HT-29 (cell line): ENCODE results near the gene TBC1D22A. TPM values are rescaled to one million over a fixed set of nuclear protein-coding genes. Genes with fewer than 3 reads are reported as not detected.
"Not testable (repeated sequence)": the region's sequence is repeated elsewhere in the genome, so short reads cannot be mapped to it uniquely, and the experiment has no call there.

Experiments used
- DNase-seq: peaks from one replicate; pipeline ENCODE4 v3.0.0-alpha.2; 2015; ENCODE audit warnings: low spot score
- total RNA-seq: library from RNA; depleted of rRNA; stranded (reverse); fragments of >200 nt; shearing (Covaris generic); gene quantifications from 2 replicates; pipeline ENCODE4 v1.2.3, GENCODE V29; 2014

TBC1D22A gene
- total RNA-seq, 1 experiment from 2014 or later, result 23.9 TPM

- not testable (repeated sequence) for DNase-seq
Measured at GRCh38 chr22:47167921-47168320, 405.5 kb downstream of the TBC1D22A start.

GRCh38 chr22:47168441-47168840, 406.0 kb downstream of the TBC1D22A start:
- DNase-seq, result no peak

GRCh38 chr22:47168900-47169800, 406.7 kb downstream of the TBC1D22A start:
- DNase-seq, result peak; percentile 12

- no peak for DNase-seq
Measured at GRCh38 chr22:47169801-47170140, 407.3 kb downstream of the TBC1D22A start.

DNA sequence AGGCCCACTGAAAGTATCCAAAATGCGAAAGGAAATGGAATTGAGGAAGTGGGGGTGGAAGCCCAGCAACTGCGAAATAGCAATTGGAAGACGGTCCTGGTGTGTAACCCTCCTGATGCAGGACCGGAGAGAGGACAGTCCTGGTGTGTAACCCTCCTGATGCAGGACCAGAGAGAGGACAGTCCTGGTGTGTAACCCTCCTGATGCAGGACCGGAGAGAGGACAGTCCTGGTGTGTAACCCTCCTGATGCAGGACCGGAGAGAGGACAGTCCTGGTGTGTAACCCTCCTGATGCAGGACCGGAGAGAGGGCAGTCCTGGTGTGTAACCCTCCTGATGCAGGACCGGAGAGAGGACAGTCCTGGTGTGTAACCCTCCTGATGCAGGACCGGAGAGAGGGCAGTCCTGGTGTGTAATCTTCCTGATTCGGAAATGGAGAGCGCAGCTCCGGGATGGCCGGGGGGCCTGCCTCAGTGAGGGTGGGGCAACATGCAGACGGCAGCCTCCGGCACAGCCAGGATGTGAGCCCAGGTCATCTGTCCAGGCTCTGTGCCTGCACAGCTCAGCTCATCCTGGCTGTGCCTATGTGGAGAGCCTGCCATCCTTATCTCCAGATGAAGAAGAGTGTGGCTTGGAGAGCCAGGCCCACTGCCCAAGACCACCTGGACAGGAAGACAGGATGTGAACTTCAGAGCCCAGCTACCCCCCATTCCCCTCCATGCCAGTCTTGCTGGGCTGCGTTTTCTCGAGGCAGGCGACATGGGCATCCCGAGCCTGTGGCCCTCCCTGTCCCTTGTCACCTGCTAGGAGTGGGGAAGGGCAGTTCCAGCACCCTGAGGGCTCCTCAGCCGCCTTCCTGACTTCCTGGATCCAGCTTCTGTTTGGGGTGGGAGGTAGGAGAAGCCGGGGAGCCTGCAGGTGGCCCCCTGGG, 408.3 kb downstream of the TBC1D22A start:
- DNase-seq, result not testable (repeated sequence)

- no peak for DNase-seq
Measured at GRCh38 chr22:47171441-47172221, 409.2 kb downstream of the TBC1D22A start.

DNA sequence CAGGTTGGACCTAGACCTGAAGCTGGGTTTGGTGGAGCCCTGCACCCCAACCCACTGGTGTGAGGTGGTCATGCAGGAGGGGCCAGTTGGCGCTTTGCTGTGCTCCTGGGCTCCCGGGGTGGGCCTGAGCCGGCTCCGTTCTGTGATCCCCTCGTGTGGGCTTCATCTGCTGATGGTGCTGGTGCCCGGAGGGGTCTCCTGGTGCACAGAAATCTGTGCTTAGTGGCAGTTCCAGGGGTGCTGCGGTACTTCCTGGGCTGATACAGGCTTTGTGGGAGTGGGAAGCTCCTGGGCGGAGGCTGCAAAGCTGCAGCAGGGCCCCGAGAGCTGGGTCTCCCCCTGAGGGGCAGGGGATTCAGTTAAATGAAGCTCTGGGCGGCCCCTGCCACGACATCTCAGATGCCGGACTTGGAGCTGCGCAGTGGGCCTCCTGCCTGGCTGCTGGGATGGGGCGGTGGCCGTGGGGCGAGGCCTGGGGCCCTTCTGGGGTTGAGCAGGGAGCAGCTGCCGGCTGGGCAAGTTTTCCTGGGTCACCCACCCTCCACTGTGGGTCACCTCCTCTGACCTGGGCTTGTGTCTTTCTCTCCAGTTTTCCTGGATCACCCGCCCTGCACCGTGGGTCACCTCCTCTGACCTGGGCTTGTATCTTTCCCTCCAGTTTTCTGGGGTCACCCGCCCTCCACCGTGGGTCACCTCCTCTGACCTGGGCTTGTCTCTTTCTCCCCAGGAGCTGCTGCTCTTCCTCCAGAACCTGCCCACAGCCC, 410.5 kb downstream of the TBC1D22A start:
- DNase-seq, result no peak

DNA sequence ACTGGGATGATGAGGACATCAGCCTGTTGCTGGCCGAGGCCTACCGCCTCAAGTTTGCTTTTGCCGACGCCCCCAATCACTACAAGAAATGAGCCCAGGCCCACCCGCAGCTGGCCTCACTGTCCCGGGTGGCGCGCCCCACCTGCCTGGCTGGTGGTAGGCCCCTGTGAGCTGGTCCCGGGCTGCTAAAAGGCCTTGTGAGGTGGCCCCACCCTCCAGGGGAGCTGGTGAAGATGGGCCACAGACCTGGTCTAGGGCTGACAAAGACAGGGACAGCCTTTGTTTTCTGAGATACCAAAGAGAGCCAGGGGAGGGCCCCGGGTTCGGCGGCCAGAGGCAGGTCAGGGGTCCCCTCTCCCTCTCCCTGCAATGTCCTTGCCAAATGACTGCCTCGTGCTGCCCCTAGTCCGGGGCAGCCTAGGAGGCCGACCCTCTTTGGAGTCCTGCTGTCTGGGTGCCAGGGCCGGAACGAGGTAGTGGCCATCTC, 411.1 kb downstream of the TBC1D22A start:
- no peak for DNase-seq

DNA sequence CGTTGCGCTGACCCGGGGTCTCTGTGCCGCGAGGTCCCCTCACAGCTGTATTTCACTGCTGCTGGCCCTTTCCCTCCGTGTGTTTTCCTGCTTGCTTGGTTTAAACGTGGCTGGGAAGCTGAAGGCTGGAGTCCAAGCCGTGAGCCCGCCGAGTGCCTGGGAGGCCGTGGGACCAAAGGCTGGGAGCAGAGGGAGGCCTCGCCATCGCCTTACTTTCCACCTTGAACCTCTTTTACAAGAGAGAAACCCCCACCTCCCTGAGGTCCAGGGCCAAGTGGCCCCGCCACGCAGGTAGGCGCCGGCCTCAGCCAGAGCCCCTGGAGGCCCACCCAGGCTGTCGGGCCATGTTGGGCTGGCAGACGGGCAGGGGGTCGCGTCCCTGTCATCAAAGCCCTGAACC, 411.6 kb downstream of the TBC1D22A start:
- DNase-seq, result no peak

DNA sequence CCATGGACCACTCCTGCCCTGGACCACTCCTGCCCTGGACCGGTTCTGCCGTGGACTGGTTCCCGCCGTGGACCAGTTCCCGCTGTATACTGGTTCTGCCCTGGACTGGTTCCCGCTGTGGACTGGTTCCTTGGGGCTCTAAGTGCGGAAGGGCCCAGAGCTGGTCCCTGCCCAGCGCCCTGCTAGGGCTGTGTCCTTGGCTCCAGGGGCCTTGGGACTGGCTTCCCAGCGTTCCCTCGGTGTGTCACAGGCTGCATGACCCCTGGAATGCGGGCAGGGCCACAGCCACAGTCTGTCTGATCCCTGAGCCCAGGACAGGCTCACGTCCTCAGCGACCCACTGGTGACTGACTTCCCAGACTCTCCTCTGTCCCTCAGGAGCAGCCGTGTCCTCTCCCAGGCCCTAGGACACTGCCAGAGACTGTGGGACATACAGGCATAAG, 412.2 kb downstream of the TBC1D22A start:
- no peak for DNase-seq

DNA sequence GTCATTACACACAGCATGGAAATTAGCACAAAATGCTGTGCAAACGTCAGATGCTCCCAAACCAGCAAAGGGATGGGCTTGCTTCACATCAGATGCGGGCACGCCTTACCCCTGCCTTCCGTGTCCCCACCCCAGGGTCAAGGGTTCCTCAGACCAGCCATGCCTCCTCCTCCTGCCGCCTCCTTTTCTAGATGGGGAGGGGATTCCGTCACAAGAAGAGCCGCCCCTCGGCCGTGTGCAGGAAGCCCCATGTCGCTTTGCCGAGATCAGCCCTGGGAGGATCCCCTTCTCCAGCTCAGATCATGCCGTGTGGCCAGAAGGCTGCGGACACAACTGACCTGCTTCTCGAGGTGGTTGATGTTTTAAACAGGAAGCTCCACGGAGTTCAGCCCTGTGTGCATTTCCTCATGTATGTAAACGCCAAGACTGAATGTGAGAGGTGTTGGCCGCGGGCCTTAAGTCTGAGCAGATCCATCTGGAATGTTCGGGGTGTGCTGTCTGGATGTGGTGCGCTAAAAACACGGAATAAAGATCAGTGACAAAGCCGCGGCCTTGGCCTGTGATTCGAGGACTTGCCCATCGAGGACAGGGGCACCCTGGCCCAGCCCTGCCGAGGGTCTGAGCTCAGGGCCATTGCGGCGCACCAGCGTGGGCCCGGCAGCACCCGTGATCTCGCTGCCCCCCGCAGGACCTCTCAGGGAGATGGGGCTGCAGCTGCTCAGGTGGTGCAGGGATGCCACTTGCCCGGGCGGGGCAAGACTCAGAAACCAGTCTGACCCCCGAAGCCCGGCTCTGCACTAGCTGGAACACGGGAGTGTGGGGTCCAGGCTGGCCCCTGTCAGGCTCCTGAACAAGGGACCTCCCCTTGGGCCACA, 412.9 kb downstream of the TBC1D22A start:
- DNase-seq, result no peak

- no peak for DNase-seq
Measured at GRCh38 chr22:47176026-47176389, 413.6 kb downstream of the TBC1D22A start.

DNA sequence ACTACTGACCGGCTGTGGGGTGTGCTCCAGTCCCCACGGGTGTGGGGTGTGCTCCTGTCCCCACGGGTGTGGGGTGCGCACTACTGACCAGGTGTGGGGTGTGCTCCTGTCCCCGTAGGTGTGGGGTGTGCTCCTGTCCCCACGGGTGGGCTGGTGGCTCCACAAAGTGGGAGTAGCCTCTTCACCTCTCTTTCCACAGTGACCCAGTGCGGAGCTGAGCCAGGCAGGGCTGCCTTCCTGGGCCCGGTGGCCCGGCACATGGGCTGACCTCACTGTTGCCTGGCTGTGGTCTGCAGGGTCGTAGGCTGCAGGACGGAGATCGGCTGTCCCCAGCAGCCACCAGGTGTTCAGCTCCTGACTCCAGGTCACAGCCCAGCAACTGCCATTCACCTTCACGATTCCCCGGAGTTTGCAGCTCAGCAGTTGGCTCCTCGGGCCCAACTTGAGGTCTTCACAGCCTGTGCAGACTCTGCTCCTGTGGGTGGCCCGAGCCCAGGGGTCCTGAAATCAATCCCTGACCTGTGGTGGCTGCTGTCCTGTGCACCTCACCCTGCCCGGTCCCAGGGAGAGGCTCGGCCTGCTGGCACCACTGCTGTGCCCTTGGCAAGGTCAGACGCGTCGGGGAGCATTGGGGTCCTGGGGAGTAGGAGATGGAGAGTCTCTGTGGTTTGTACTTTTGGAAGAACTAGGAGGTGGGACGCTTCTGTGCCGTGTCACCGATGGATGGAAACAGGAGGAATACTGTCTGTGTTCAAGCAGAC, 414.3 kb downstream of the TBC1D22A start:
- no peak for DNase-seq

- DNase-seq, result no peak
Measured at GRCh38 chr22:47177334-47177815, 414.9 kb downstream of the TBC1D22A start.

- no peak for DNase-seq
Measured at GRCh38 chr22:47178339-47178738, 415.9 kb downstream of the TBC1D22A start.

- DNase-seq, result no peak
Measured at GRCh38 chr22:47180796-47181195, 418.3 kb downstream of the TBC1D22A start.

- no peak for DNase-seq
Measured at GRCh38 chr22:47187176-47187957, 424.9 kb downstream of the TBC1D22A start.
